ENCODE results near the gene MAN1C1.
A peak's percentile ranks its signal among the peaks of the same experiment; 100 is the strongest.

MAN1C1 gene

DNA sequence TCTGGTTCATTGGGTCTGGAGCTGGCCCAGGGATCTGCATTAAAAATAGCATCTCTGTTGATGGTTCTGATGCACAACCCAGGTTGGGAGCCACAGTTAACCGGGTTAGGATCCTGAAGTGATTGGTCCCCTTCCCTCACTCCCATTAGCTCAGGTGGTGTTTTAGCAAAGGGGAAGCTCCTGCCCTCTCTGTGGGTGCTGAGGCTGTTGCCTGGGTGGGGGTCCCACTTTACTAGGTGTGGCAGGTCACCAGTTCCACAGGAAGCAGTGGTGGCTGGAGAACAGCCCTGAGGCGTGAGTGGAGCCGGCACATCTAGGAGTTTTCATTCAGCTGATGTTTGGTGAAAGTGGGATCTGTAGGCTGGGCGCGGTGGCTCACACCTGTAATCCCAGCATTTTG lies 86.5 kb downstream of the MAN1C1 start:
- Mint-ChIP-seq H3K9me3 (no peaks in the 10 kb centered on the region), H3K36me3 (ENCODE audit: low read depth) (no peaks in the 10 kb centered on the region), H3K27me3 (peaks cover 8% of the 10 kb centered on the region), H3K4me1 (ENCODE audit: low read depth) (peaks cover 28% of the 10 kb centered on the region), H3K27ac (no peak overlapping the region), H3K4me3 (no peak overlapping the region)

DNA sequence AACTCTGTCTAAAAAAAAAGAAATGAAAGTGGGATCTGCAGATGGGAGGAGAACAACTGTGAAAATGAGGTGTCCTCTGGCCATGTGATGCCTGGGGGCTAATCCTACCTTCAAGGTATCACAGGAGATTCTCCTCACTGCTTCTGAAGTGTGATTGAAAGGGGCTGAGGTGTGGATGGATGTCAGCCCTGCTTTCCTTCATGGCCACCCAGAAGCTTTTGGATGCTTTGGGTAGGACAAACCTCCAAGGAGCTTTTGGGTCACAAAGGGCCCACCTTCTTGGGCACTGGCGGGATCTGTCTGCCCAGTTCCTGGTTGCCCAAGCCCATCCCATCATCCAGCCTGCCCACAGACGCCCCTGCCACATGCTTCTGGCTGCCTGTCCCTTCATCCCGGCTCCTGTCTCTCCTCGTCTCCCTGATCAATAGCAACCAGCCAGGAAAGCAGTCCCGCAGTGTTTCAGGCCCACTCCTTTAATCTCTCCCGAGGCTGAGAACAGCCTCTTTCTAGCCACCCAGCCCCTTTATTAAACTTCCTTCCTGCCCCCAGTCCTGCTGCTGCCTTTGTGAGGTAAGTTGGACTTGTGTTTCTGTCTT lies 87.2 kb downstream of the MAN1C1 start:
- no peaks in the 10 kb centered on the region for H3K9me3 Mint-ChIP-seq
- H3K36me3 Mint-ChIP-seq (ENCODE audit: low read depth): no peaks in the 10 kb centered on the region
- H3K4me3 Mint-ChIP-seq: no peak overlapping the region
- peaks cover 8% of the 10 kb centered on the region for H3K27me3 Mint-ChIP-seq
- H3K27ac Mint-ChIP-seq: peak overlapping the region; percentile 50
- peaks cover 25% of the 10 kb centered on the region for H3K4me1 Mint-ChIP-seq (ENCODE audit: low read depth)

DNA sequence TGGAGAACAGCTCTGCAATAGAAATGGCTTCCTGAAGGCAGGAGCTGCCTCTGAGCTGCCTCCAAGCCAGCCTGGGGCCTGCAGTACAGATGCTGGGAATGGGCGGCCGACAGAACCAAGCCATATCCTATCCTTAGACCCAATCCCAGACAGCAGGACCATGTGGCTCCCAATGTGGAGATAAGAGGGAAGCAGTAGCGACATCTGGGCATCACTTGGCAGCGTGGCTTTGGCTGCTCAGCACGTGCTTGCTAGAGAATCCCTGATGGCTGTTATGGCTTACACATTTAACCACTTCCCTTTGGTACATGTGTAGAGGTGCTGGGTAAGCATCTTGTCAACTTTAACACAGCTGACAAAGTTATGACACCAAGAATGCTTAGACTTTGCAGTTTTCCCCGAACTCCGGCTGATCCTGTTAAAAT lies 87.7 kb downstream of the MAN1C1 start:
- Mint-ChIP-seq H3K27me3 (peaks cover 8% of the 10 kb centered on the region), H3K36me3 (ENCODE audit: low read depth) (no peaks in the 10 kb centered on the region), H3K27ac (peak overlapping the region; percentile 50), H3K4me3 (no peak overlapping the region), H3K4me1 (ENCODE audit: low read depth) (peaks cover 25% of the 10 kb centered on the region), H3K9me3 (no peaks in the 10 kb centered on the region)

DNA sequence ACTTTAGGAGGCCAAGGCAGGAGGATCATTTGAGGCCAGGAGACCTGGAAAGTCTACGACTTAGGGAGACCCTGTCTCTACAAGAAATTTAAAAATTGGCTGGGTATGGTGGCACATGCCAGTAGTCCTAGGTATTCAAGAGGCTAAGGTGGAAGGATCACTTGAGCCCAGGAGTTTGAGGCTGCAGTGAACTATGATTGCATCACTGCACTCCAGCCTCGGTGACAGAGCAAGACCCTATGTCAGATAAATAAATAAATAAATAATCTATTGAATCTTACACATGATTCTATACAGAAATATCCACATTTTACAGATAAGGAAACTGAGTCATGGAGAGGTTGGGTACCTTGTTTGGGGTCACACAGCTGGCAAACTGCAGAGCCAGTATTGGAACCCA lies 89.1 kb downstream of the MAN1C1 start:
- Mint-ChIP-seq H3K4me3 (no peak overlapping the region), H3K27me3 (peaks cover 8% of the 10 kb centered on the region), H3K36me3 (ENCODE audit: low read depth) (no peaks in the 10 kb centered on the region), H3K4me1 (ENCODE audit: low read depth) (peaks cover 33% of the 10 kb centered on the region), H3K27ac (no peak overlapping the region), H3K9me3 (no peaks in the 10 kb centered on the region)

DNA sequence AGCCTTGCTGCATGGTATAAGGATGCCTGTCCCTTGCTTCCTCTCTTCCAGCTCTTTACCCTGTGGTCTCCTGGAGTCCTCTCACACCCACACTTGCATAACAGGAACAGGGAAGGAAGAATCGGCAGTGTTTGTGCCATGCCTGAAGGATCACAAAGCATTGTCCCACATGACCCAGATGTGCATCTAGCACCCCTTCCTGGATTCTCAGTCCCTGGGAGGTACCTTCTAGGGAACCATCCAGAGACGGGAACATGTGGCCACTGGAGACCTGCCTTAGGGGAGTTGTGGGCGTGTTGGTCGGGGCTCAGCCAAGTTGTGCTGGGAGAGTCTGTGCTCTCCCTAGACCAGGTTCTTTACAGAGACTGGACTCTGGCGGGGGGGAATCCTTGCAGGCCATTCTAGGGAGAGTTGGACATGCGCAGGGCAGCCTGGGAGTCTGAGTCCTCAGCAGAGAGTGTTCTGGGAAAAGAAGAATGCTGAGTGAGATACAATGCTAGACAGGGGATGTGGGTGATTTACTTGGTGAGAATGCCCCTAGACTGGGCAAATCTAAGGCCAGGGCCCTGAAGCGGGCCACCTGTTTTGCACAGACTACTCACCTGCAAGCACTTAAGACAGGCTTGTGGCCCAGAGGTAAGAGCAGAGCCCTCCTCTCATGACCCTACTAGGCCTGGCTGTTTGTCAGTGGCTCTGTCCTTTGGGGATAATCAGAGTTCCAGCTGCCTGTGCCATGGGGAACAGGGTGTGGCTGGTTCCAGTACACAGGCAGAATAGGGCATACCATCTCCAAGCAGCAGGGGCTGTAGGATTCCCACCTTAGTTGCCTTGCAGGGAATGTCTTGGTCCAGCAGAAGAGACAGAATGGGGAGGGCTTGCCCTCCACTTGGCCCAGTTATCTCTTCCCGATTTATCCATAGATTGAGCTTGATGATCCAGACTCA lies 89.8 kb downstream of the MAN1C1 start:
- H3K36me3 Mint-ChIP-seq (ENCODE audit: low read depth): no peaks in the 10 kb centered on the region
- peaks cover 40% of the 10 kb centered on the region for H3K4me1 Mint-ChIP-seq (ENCODE audit: low read depth)
- H3K4me3 Mint-ChIP-seq: no peak overlapping the region
- no peak overlapping the region for H3K27ac Mint-ChIP-seq
- no peaks in the 10 kb centered on the region for H3K9me3 Mint-ChIP-seq
- peaks cover 8% of the 10 kb centered on the region for H3K27me3 Mint-ChIP-seq

DNA sequence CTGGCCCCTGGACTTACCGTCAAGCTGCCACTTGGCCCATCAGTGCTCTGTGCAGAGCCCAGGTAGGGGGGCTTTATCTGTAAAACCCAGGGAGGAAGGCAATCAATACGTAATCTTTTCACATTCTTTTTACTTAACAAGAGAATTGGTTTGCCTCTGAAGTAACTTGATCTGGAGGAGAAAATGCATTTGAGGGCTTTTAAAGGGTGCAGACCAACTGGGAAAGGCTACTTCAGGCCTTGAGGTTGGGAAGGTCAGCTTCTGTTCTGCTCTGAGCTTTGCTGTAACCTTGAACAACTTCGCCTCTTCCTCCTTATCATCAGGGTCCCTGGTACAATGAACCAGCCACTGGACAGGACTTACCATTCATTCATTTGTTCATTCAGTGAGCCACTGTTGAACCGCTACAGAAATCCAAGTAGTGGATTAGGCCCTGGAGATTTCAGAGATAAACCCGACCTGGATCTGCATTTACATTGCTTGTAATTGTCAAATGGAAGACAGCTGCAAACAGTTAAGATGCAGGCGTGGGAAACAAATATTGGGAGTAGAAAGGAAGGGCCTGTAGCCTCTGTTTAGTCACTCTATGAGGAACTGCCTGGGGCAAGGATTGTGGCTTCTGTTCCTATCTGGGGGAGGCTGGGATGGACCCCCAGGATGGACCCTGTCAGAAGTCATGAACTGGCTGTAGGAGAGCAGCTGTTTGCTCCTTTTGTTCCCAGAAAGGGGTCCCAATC lies 90.9 kb downstream of the MAN1C1 start:
- H3K4me1 Mint-ChIP-seq (ENCODE audit: low read depth): peaks cover 51% of the 10 kb centered on the region
- H3K27ac Mint-ChIP-seq: no peak overlapping the region
- H3K27me3 Mint-ChIP-seq: peaks cover 8% of the 10 kb centered on the region
- H3K9me3 Mint-ChIP-seq: no peaks in the 10 kb centered on the region
- H3K36me3 Mint-ChIP-seq (ENCODE audit: low read depth): no peaks in the 10 kb centered on the region
- H3K4me3 Mint-ChIP-seq: no peak overlapping the region

DNA sequence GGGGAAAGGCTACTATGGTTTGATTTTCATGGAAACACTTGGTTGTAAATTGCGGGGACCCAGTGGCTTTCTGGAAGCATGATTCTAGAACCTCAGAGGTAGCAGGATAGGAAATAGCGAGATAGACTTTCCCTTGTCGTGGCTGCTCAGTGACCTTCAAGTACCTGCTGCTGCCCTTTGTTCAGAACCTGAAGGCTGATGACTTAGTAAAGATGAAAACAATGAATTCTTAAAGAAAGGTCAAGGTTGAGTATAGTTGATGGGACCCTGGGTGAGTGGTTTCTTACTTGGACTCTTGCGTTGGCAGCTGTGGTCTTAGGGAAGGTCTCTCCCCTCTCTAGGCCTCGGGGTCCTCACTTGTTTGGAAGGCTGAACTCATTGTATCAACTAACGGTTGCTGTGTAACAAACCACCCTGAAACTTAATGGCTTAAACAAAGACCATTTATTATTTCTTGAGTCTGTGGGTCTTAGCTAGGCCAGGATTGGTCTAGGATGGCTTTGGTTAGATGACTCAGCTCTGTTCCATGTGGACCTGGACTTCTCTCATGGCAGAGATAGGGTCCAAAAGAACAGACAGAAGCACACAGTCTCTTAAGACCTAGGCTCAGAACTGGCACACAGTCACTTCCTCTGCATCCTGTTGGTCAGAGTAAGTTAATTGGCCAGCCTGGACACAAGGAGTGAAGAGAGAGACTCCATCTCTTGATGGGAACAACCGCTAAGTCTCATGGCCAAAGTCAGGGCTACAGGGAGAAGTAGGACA lies 94.2 kb downstream of the MAN1C1 start:
- Mint-ChIP-seq H3K4me3 (no peak overlapping the region), H3K27ac (peak overlapping the region; percentile 65), H3K9me3 (no peaks in the 10 kb centered on the region), H3K4me1 (ENCODE audit: low read depth) (peaks cover 45% of the 10 kb centered on the region), H3K27me3 (no peaks in the 10 kb centered on the region), H3K36me3 (ENCODE audit: low read depth) (no peaks in the 10 kb centered on the region)

DNA sequence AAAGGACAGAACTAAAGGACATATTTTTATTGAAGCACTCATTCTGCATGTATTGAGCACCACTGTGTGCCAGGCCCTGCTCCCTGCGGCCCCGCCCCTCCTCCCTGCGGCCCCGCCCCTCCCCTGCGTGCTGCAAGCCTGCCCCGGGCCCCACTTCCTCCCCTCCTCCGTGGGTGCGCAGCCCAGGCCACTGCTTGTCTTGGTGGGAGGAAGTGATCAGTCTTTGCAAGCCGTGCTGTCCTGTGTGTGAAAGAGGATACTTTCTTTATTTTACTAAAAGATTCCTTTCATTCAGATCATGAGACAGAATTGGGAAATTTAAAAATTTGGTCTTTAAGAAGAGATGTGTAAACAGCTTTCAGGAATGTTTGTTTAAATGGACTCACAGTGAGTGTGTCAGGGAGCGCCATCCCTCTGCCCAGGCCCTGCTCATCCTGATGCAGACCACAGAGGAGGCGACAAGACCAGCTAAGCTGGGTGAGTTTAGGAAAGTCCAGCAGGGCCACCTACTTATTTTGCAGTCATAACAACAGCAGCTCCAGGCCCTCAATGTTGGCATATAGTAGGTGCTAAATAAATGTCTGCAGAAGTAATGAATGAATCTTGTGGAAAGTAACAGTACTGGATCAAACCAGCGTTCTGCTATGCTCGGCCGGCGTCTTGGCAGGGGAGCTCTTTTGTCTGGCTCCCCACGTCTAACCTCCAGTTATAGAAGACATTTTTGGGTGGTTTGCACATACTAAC lies 95.1 kb downstream of the MAN1C1 start:
- Mint-ChIP-seq H3K9me3 (no peaks in the 10 kb centered on the region), H3K4me1 (ENCODE audit: low read depth) (peaks cover 45% of the 10 kb centered on the region), H3K27ac (peak overlapping the region; percentile 65), H3K4me3 (no peak overlapping the region), H3K36me3 (ENCODE audit: low read depth) (no peaks in the 10 kb centered on the region), H3K27me3 (no peaks in the 10 kb centered on the region)

DNA sequence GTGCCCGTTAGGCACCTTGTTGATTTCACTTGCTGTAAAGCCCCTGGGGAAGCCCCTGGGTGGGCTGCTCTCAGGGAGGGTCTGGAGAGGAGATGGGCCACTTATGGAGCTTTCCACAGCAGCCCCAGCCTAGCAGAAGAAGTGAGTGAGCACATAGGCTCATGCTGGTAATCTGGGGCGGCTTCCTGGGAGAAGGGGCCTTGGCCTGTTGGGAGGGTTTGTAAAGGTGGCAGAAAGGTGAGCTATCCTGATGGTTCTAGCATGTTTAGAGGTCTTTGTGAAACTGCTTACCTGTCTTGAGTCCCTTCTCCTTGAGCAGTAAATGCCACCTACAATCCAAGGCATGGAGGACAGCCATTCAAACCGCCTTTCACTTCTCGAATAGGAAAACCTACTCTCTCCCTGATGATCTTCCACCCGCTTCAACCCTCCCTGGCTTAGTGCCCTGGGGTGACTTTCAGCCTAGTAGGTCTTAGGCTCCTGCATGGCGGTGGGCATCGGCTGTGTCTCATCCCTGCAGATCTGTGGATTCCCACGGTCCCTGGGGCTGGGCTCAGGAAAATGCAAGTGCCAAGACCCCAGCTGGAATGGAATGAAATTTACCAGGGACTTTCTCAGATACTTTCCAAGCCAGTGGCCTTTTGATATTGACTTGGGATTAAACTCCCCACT lies 95.8 kb downstream of the MAN1C1 start:
- Mint-ChIP-seq H3K36me3 (ENCODE audit: low read depth) (no peaks in the 10 kb centered on the region), H3K27ac (no peak overlapping the region), H3K4me3 (no peak overlapping the region), H3K9me3 (no peaks in the 10 kb centered on the region), H3K27me3 (no peaks in the 10 kb centered on the region), H3K4me1 (ENCODE audit: low read depth) (peaks cover 45% of the 10 kb centered on the region)

DNA sequence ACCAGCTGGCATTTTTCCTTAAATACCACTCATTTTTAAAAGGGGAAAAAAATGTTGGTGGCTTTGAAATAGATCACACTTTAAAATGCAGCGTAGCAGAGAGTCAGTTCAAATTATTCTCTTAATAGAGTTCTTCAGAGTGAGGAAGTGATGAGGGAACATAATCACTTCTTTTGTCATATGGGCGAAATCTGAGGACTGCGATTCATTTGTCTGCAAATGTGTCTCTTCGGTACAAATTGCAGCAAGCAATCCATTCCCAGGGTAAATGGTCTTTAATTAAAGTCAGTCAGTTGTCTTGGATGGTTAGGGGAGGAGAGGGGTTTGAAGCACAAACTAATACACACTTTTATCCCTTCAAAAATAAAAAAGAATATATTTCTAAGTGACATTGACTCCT lies 97.4 kb downstream of the MAN1C1 start:
- Mint-ChIP-seq H3K27me3 (no peaks in the 10 kb centered on the region), H3K36me3 (ENCODE audit: low read depth) (no peaks in the 10 kb centered on the region), H3K4me1 (ENCODE audit: low read depth) (peaks cover 36% of the 10 kb centered on the region), H3K4me3 (no peak overlapping the region), H3K27ac (no peak overlapping the region), H3K9me3 (peaks cover 5% of the 10 kb centered on the region)

DNA sequence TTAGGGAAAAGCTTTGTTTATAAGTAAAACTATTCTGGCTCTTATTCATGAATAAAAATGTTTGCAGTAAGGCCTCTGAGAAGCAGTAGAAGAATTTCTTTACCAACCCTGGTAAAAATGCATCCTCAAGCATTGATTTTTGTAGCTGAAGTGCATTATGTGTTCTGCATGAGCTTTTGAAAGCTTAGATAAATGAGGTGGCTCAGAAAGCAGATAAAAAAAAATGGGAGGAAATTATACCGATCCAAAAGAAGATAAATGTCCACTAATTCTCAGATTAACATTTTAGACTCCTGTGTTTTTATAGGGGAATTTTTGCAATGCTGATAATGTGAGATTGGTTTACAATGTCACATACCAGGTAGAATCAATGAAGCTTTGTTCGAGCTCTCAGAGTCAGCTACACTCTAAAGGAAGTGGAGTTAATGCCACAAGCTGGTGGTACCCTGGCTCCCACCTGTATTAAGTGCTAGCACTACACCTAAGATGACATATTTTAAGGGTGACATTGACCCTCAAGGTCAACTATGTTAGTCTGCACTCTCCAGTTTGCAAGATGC lies 97.9 kb downstream of the MAN1C1 start:
- no peak overlapping the region for H3K27ac Mint-ChIP-seq
- H3K4me1 Mint-ChIP-seq (ENCODE audit: low read depth): peaks cover 36% of the 10 kb centered on the region
- no peaks in the 10 kb centered on the region for H3K27me3 Mint-ChIP-seq
- H3K4me3 Mint-ChIP-seq: no peak overlapping the region
- H3K9me3 Mint-ChIP-seq: peaks cover 5% of the 10 kb centered on the region
- H3K36me3 Mint-ChIP-seq (ENCODE audit: low read depth): no peaks in the 10 kb centered on the region

DNA sequence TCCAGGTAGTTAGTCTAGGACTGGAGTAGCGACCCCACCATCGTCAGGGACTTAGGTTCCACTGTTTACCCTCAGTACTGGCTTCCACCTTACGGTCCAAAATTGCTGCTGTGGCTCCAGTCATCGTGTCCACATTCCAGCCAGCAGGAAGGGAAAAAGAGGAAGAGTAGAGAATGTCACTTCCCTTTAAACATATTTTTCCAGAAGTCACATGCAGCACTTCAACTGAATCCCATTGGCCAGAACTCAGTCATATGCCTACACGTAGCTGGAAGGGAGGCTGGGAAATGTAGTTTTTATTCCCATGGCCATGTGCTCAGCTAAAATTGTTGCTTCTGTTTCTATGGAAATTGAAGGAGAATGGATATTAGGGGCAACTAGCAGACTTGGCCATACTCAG lies 99.3 kb downstream of the MAN1C1 start:
- Mint-ChIP-seq H3K36me3 (ENCODE audit: low read depth) (no peaks in the 10 kb centered on the region), H3K4me1 (ENCODE audit: low read depth) (peaks cover 26% of the 10 kb centered on the region), H3K27ac (no peak overlapping the region), H3K9me3 (peaks cover 5% of the 10 kb centered on the region), H3K27me3 (no peaks in the 10 kb centered on the region), H3K4me3 (no peak overlapping the region)

DNA sequence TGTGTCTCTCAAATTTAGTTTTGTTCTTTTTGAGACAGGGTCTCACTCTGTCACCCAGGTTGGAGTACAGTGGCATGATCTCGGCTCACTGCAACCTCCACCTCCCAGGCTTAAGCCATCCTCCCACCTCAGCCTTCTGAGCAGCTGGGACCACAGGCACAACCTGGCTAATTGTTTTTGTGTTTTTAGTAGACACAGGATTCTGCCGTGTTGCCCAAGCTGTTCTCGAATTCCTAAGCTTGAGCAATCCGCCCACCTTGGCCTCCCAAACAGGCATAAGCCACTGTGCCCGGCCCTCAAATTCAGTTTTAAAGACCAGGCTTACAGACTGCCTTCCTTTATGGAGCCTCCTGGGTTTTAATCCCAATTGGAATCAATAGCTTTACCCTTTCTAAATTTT lies 99.7 kb downstream of the MAN1C1 start:
- Mint-ChIP-seq H3K27ac (no peak overlapping the region), H3K4me1 (ENCODE audit: low read depth) (peaks cover 21% of the 10 kb centered on the region), H3K9me3 (peaks cover 5% of the 10 kb centered on the region), H3K27me3 (no peaks in the 10 kb centered on the region), H3K4me3 (no peak overlapping the region), H3K36me3 (ENCODE audit: low read depth) (no peaks in the 10 kb centered on the region)

Measured in stimulated activated naive CD8-positive, alpha-beta T cell treated with anti-CD3 and anti-CD28 coated beads, Interleukin-15, Interleukin-2, amounts not matched to agents 100 ng/mL and 50 ng/mL, for 24 hours (primary cell).